ENCODE data around the gene CHURC1. TPM values are rescaled to one million over a fixed set of nuclear protein-coding genes. Genes with fewer than 3 reads are reported as not detected.

CHURC1 gene
- total and polyA plus RNA-seq, 2 of the 13 experiments (the other 11 are each of a cell fraction or from before 2014, with no cell fraction given), result 41.1 to 74.4 TPM

DNA sequence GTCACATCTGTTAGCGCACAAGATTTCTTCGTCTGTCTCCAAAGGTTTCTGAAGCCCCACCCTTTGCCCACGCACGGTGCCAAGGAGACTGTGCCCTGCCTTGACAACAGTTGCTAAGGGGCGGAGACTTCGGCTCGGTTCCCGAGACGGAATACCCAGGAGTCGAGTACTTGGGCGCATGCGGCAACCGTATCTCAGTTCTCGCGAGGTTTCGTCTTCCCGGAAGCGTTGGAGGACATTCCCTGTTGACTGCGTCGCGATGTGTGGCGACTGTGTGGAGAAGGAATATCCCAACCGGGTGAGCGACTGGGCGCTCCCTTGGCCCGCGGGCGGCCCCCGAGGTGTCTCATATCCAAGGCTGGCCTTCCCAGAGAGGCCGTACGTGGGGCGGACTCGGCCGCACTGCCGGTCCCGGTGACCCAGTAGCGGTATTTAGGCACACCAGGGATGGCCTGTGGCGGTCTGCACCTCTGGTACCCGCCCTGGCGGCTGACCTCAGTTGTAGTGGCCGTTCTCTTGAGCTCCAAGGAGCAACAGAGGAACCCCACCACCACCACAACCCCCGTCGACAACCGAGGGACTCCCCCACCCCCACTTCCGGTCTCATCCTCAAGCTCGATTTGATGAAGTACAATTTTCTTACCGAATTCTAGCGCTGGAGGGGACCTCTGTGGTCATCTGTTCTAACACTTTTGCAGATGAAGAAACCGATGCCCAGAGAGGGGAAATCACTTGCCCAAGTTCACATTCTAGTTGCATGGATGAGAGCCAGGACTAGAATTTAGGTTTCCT is at the start of gene CHURC1 (continued):
- TF ChIP-seq, protein P1, sequence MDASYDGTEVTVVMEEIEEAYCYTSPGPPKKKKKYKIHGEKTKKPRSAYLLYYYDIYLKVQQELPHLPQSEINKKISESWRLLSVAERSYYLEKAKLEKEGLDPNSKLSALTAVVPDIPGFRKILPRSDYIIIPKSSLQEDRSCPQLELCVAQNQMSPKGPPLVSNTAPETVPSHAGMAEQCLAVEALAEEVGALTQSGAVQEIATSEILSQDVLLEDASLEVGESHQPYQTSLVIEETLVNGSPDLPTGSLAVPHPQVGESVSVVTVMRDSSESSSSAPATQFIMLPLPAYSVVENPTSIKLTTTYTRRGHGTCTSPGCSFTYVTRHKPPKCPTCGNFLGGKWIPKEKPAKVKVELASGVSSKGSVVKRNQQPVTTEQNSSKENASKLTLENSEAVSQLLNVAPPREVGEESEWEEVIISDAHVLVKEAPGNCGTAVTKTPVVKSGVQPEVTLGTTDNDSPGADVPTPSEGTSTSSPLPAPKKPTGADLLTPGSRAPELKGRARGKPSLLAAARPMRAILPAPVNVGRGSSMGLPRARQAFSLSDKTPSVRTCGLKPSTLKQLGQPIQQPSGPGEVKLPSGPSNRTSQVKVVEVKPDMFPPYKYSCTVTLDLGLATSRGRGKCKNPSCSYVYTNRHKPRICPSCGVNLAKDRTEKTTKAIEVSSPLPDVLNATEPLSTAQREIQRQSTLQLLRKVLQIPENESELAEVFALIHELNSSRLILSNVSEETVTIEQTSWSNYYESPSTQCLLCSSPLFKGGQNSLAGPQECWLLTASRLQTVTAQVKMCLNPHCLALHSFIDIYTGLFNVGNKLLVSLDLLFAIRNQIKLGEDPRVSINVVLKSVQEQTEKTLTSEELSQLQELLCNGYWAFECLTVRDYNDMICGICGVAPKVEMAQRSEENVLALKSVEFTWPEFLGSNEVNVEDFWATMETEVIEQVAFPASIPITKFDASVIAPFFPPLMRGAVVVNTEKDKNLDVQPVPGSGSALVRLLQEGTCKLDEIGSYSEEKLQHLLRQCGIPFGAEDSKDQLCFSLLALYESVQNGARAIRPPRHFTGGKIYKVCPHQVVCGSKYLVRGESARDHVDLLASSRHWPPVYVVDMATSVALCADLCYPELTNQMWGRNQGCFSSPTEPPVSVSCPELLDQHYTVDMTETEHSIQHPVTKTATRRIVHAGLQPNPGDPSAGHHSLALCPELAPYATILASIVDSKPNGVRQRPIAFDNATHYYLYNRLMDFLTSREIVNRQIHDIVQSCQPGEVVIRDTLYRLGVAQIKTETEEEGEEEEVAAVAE (CRISPR knock-in tag; IDR thresholded peaks at IDR 0.05; ENCODE audit: borderline replicate concordance), result no peak
- TF ChIP-seq ZNF564 (CRISPR knock-in tag; IDR thresholded peaks at IDR 0.05) (no peak), NR3C1 (CRISPR knock-in tag; IDR thresholded peaks at IDR 0.05) (no peak), NFYB (CRISPR knock-in tag; IDR thresholded peaks at IDR 0.05) (no peak), PHB2 (IDR thresholded peaks at IDR 0.05; ENCODE audit: partially characterized antibody) (no peak), ISL2 (CRISPR knock-in tag; IDR thresholded peaks at IDR 0.05) (0 out of 2 replicates have a peak, but pooled peaks have one; percentile 24), ZNF350 (CRISPR knock-in tag; IDR thresholded peaks at IDR 0.05; ENCODE audit: borderline replicate concordance, low read depth) (peak; percentile 70; the same call in 1 of the 2 replicates), ZNF570 (CRISPR knock-in tag; IDR thresholded peaks at IDR 0.05; ENCODE audit: borderline replicate concordance) (no peak)
- TF ChIP-seq, protein P2, sequence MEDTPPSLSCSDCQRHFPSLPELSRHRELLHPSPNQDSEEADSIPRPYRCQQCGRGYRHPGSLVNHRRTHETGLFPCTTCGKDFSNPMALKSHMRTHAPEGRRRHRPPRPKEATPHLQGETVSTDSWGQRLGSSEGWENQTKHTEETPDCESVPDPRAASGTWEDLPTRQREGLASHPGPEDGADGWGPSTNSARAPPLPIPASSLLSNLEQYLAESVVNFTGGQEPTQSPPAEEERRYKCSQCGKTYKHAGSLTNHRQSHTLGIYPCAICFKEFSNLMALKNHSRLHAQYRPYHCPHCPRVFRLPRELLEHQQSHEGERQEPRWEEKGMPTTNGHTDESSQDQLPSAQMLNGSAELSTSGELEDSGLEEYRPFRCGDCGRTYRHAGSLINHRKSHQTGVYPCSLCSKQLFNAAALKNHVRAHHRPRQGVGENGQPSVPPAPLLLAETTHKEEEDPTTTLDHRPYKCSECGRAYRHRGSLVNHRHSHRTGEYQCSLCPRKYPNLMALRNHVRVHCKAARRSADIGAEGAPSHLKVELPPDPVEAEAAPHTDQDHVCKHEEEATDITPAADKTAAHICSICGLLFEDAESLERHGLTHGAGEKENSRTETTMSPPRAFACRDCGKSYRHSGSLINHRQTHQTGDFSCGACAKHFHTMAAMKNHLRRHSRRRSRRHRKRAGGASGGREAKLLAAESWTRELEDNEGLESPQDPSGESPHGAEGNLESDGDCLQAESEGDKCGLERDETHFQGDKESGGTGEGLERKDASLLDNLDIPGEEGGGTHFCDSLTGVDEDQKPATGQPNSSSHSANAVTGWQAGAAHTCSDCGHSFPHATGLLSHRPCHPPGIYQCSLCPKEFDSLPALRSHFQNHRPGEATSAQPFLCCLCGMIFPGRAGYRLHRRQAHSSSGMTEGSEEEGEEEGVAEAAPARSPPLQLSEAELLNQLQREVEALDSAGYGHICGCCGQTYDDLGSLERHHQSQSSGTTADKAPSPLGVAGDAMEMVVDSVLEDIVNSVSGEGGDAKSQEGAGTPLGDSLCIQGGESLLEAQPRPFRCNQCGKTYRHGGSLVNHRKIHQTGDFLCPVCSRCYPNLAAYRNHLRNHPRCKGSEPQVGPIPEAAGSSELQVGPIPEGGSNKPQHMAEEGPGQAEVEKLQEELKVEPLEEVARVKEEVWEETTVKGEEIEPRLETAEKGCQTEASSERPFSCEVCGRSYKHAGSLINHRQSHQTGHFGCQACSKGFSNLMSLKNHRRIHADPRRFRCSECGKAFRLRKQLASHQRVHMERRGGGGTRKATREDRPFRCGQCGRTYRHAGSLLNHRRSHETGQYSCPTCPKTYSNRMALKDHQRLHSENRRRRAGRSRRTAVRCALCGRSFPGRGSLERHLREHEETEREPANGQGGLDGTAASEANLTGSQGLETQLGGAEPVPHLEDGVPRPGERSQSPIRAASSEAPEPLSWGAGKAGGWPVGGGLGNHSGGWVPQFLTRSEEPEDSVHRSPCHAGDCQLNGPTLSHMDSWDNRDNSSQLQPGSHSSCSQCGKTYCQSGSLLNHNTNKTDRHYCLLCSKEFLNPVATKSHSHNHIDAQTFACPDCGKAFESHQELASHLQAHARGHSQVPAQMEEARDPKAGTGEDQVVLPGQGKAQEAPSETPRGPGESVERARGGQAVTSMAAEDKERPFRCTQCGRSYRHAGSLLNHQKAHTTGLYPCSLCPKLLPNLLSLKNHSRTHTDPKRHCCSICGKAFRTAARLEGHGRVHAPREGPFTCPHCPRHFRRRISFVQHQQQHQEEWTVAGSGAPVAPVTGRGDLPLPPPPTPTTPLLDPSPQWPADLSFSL (CRISPR knock-in tag; IDR thresholded peaks at IDR 0.05), result no peak
- TF ChIP-seq, protein P3, sequence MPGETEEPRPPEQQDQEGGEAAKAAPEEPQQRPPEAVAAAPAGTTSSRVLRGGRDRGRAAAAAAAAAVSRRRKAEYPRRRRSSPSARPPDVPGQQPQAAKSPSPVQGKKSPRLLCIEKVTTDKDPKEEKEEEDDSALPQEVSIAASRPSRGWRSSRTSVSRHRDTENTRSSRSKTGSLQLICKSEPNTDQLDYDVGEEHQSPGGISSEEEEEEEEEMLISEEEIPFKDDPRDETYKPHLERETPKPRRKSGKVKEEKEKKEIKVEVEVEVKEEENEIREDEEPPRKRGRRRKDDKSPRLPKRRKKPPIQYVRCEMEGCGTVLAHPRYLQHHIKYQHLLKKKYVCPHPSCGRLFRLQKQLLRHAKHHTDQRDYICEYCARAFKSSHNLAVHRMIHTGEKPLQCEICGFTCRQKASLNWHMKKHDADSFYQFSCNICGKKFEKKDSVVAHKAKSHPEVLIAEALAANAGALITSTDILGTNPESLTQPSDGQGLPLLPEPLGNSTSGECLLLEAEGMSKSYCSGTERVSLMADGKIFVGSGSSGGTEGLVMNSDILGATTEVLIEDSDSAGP (CRISPR knock-in tag; IDR thresholded peaks at IDR 0.05; ENCODE audit: borderline replicate concordance), result peak; percentile 76; the same call in 1 of the 2 replicates
